NB4 (cell line): ENCODE results near the gene TBX4.

Source experiments
- DNase-seq: peaks from one replicate; pipeline ENCODE4 v3.0.0; 2010; ENCODE audit warnings: low read depth
- H3K4me3 ChIP-seq: one replicate; pipeline ENCODE4 v1.5.1; 2011; ENCODE audit warnings: mild to moderate bottlenecking, low read depth, low read length, moderate library complexity
- CTCF ChIP-seq: IDR thresholded peaks from one replicate; pipeline ENCODE4 v1.5.1; 2012; ENCODE audit warnings: low read depth, low read length
- MAX ChIP-seq: IDR thresholded peaks from 2 replicates; pipeline ENCODE4 v1.6.1; 2011; ENCODE audit warnings: low read depth, low read length
- MYC ChIP-seq: IDR thresholded peaks from 2 replicates; pipeline ENCODE4 v1.6.1; 2011; ENCODE audit warnings: low read depth, low read length
- POLR2A ChIP-seq: IDR thresholded peaks from 2 replicates; pipeline ENCODE4 v1.6.1; 2011; ENCODE audit warnings: mild to moderate bottlenecking; ENCODE audit not compliant: insufficient read length; ENCODE audit errors: extremely low read depth

The TBX4 gene

GRCh38 chr17:61458421-61459141 is 6.4 kb downstream of the TBX4 start:
- TF ChIP-seq MYC (no peak), MAX (no peak), CTCF (no peak), POLR2A (no peak)
- DNase-seq: no peak
- H3K4me3 ChIP-seq: no peak overlapping the region

- TF ChIP-seq MYC (no peak), CTCF (no peak), POLR2A (no peak), MAX (no peak)
- H3K4me3 ChIP-seq: no peak overlapping the region
- no peak for DNase-seq
Measured at GRCh38 chr17:61459142-61459809, 7.1 kb downstream of the TBX4 start.

- TF ChIP-seq MYC (no peak), CTCF (no peak), MAX (no peak), POLR2A (no peak)
- DNase-seq: no peak
- H3K4me3 ChIP-seq: no peak overlapping the region
Measured at GRCh38 chr17:61459939-61460718, 7.9 kb downstream of the TBX4 start.

- no peak for DNase-seq
- TF ChIP-seq POLR2A (no peak), CTCF (no peak), MAX (no peak), MYC (no peak)
- no peak overlapping the region for H3K4me3 ChIP-seq
Measured at GRCh38 chr17:61460796-61461585, 8.8 kb downstream of the TBX4 start.

GRCh38 chr17:61461586-61461966 is 9.4 kb downstream of the TBX4 start:
- DNase-seq: no peak
- TF ChIP-seq MAX (no peak), MYC (no peak), POLR2A (no peak), CTCF (no peak)
- H3K4me3 ChIP-seq: no peak overlapping the region
